LoVo (cell line): ENCODE measurements around the gene SLC34A1.

ENCODE experiments used
- DNase-seq: peaks from one replicate; pipeline ENCODE4 v3.0.0-alpha.2; 2016; ENCODE audit warnings: low spot score

SLC34A1 gene

GRCh38 chr5:177432143-177432838 is 48.1 kb downstream of the SLC34A1 start:
- no peak for DNase-seq

GRCh38 chr5:177432839-177433657 is 48.8 kb downstream of the SLC34A1 start:
- DNase-seq: no peak

GRCh38 chr5:177433658-177434217 is 49.5 kb downstream of the SLC34A1 start:
- no peak for DNase-seq

DNA sequence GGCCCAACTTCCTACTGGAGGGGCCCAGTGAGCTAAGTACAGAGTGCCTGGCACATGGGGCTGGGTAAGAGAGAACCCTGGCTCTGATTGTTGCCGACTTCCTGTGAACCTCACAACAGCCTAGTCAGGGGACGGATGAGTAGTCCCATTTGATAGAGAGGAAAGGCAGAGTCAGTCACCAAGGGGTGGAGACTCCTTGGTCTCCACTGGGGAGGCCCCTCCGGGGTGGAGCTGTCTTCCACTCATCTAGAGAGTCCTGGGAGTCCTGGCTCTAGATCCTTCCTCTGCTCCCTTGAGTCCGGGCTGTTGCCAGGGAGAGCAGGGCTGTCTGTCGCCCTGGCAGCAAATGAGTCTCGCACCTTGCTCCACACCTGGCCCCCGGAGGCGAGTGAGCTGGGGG is 50.2 kb downstream of the SLC34A1 start:
- DNase-seq: no peak

GRCh38 chr5:177434942-177435738 is 50.9 kb downstream of the SLC34A1 start:
- DNase-seq: no peak

GRCh38 chr5:177435847-177436536 is 51.8 kb downstream of the SLC34A1 start:
- DNase-seq: no peak

- DNase-seq: no peak
These were observed 53.4 kb downstream of the SLC34A1 start for GRCh38 chr5:177437623-177438022.

GRCh38 chr5:177438468-177438867 is 54.2 kb downstream of the SLC34A1 start:
- no peak for DNase-seq

GRCh38 chr5:177439518-177440053 is 55.4 kb downstream of the SLC34A1 start:
- no peak for DNase-seq

DNA sequence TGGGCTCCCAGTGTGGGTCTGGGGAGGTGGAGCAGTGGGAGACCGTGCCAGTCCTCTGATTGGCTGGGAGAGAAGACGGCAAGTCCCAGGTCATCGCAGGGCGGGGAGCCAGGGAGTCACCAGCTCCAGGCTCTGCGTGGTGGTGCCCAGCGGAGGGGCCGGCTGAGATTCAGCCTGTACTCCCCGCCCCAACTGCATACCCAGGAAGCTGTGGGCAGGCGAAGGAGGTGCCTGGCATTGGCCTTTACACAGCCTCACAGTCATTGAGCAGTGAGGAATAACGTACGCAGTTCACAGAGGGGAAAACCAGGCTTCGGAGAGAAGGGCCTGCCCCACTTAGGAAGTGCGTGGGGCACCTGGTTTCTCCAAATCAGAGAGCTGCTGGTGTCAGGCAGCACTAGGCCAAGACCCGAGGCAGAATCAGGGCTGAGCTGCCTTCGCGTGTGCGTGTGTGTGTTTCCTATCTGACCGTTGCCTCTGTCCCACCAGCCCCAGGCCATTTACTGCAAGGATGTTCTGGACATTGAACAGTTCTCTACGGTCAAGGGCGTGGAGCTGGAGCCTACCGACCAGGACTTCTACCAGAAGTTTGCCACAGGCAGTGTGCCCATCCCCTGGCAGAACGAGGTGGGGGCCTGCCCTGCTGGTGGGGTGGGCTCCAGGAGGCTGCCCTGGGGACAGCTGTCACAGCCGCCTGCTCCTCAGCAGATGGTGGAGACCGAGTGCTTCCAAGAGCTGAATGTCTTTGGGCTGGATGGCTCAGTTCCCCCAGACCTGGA is 56.2 kb downstream of the SLC34A1 start:
- no peak for DNase-seq

- no peak for DNase-seq
These were observed 57.0 kb downstream of the SLC34A1 start for GRCh38 chr5:177440990-177441780.

DNA sequence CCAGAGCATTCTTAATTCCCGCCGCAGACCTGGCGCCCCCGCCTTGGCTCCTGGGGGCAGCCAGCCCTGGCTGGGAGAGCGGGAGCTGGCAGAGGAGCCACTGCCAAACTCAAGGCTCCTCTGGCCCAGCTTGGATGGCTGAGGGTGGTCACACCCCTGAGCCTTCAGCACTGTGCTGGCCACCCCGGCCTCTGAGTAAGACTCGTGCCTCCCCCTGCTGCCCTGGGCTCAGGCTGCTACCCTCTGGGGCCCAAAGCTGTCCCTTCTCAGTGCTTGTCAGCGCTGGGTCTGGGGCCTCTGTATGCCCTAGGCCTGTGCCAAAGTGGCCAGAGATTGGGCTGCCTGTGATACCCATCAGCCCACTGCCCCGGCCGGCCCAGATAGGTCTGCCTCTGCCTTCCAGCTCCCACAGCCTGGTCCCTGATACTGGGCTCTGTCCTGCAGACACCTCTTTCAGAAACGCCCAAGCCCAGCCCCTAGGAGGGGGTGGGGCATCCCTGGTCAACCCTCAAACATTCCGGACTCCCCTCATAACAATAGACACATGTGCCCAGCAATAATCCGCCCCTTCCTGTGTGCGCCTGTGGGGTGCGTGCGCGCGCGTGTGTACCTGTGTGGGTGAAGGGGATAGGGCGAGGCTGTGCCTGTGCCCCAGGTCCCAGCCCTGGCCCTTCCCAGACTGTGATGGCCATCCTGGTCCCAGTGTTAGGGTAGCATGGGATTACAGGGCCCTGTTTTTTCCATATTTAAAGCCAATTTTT is 58.0 kb downstream of the SLC34A1 start:
- DNase-seq: no peak

GRCh38 chr5:177443144-177443983 is 59.1 kb downstream of the SLC34A1 start:
- no peak for DNase-seq

DNA sequence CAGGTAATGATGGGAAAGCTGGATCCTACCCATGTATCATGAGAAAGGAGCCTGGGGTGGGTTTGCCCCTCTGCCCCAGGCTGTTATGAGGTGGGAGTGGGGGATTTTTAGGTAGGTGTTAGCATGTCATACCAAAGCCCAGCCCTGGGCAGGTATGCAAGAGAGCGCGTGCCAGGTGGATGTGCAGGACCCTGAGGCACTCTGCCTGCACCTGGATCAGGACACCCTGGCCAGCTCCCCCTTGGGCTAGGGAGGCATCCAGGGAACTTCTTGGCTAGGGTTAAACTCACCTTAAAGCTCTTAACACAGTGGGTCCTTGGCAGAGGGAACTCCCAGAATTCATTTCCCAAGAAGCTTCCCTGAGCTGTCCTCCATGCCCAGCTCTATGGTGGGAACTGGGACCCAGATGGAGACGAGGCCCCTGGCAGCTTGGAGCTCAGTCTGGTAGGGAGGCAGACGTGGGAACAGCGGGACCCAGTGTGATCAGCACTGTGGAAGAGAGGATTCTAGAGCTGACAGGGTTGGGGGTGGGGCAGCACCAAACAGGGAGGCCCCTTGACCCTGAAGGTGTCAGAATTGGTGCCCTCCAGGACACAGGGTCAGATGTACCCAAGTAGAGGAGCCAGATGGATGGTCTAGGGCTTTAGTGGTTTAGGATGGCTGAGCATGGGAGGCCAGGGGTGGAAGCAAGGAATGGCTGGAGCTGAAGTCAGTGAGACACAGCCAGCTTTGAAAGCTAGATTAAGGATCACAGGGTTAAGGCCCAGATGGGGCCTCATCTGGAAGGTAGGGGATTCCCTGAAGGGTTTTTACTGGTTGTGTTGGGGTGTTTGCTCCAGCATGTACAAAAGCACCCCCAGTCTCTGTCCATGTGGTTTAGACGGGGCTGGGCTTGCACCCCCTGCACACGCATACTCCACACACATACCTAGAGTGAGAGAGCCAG is 60.1 kb downstream of the SLC34A1 start:
- no peak for DNase-seq

- DNase-seq: no peak
These were observed 61.0 kb downstream of the SLC34A1 start for GRCh38 chr5:177445052-177445916.

DNA sequence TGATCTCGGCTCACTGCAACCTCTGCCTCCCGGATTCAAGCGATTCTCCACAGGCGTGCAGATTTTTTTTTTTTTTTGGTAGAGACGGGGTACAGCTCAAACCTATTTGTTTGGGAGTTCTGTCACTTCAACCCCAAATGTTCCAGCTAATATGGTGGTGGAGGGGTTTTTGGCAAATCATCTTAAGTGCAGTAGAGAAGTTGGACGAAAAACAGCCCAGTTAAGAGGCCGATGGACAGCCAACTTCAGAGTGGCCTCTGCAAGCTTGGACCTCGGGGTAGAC is 61.6 kb downstream of the SLC34A1 start:
- no peak for DNase-seq
